Activated T-helper 2 cell treated with anti-CD3 and anti-CD28 coated beads, Interferon-gamma antibody, Interleukin-2, Interleukin-4, amounts not matched to agents 10 μg/mL and 5 μg/mL and 100 μg/mL, durations not matched to agents 14 hours and 24 hours and 36 hours (primary cell): Measurements from ENCODE around the gene SERINC2. TPM values are rescaled to one million over a fixed set of nuclear protein-coding genes. Genes with fewer than 3 reads are reported as not detected.
"Not testable (repeated sequence)": the region's sequence is repeated elsewhere in the genome, so short reads cannot be mapped to it uniquely, and the experiment has no call there.

Experiments used
- DNase-seq: peaks from one replicate; pipeline ENCODE4 v3.0.0; 2021; ENCODE audit warnings: low spot score
- H3K27ac Mint-ChIP-seq: one replicate; pipeline ENCODE4 v1.8.0; 2021; ENCODE audit warnings: mixed read lengths
- H3K27me3 Mint-ChIP-seq: one replicate; pipeline ENCODE4 v1.8.0; 2021; ENCODE audit warnings: low read depth, mixed read lengths
- H3K36me3 Mint-ChIP-seq: one replicate; pipeline ENCODE4 v1.8.0; 2021; ENCODE audit warnings: low read depth, mixed read lengths
- H3K4me1 Mint-ChIP-seq: one replicate; pipeline ENCODE4 v1.8.0; 2021; ENCODE audit warnings: low read depth, mixed read lengths
- H3K4me3 Mint-ChIP-seq: one replicate; pipeline ENCODE4 v1.8.0; 2021; ENCODE audit warnings: low read depth, mild to moderate bottlenecking, moderate library complexity, mixed read lengths
- H3K9me3 Mint-ChIP-seq: one replicate; pipeline ENCODE4 v1.8.0; 2021; ENCODE audit warnings: mixed read lengths
- intact Hi-C: fragments of 100-400 bp; cut with micrococcal nuclease; formaldehyde crosslinking; loops from one replicate; pipeline ENCODE4 v1.15.1; 2023
- total RNA-seq: library from RNA; stranded (reverse); gene quantifications from 2 replicates; pipeline ENCODE4 v1.2.3, GENCODE V29; 2022

SERINC2 gene
- total RNA-seq, 1 donor from 2014 or later: 0.27 TPM

DNA sequence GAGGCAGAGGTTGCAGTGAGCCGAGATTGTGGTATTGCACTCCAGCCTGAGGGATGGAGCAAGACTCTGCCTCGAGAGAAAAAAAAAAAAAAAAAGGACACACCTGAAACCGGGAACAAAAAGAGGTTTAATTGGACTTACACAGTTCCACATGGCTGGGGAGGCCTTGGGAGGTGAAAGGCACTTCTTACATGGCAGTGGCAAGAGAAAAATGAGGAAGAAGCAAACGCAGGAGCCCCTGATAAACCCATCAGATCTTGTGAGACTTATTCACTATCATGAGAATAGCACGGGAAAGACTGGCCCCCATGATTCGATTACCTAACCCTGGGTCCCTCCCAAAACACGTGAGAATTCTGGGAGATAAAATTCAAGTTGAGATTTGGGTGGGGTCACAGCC is 61.6 kb downstream of the SERINC2 start:
- H3K36me3 Mint-ChIP-seq, intact Hi-C loops, H3K27ac Mint-ChIP-seq, H3K9me3 Mint-ChIP-seq, H3K4me3 Mint-ChIP-seq, DNase-seq: not testable (repeated sequence)
- peaks cover 15% of the 10 kb centered on the region for H3K27me3 Mint-ChIP-seq
- H3K4me1 Mint-ChIP-seq: peaks cover 12% of the 10 kb centered on the region

DNA sequence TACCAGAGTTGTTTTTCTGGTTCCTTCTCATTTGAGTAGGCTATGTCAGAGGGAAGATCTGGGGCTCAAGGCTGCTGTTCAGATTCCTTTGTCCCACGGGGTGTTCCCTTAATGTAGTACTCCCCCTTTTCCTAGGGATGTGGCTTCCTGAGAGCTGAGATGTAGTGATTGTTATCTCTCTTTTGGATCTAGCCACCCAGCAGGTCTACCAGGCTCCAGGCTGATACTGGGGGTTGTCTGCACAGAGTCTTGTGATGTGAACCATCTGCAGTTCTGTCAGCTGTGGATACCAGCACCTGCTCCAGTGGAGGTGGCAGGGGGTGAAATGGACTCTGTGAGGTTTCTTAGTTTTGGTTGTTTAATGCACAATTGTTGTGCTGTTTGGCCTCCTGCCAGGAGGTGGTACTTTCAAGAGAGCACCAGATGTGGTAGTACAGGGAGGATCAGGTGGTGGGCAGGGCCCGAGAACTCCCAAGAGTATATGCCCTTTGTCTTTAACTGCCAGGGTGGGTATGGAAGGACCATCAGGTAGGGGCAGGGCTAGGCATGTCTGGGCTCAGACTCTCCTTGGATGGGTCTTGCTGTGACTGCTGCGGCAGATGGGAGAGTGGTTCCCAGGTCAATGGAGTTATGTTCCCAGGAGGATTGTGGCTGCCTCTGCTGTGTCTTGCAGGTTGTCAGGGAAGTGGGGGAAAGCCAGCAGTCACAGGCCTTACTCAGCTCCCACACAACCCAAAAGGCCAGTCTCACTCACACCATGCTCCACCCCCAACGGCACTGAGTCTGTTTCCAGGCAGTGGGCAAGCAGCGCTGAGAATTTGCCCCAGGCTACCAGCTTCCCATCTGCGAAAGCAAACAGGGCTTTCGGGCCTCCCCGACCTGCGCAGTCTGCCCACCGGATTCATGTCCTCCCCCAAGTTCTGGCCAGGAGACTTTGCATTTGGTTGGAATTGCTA is 64.2 kb downstream of the SERINC2 start:
- H3K4me1 Mint-ChIP-seq: peaks cover 4% of the 10 kb centered on the region

DNA sequence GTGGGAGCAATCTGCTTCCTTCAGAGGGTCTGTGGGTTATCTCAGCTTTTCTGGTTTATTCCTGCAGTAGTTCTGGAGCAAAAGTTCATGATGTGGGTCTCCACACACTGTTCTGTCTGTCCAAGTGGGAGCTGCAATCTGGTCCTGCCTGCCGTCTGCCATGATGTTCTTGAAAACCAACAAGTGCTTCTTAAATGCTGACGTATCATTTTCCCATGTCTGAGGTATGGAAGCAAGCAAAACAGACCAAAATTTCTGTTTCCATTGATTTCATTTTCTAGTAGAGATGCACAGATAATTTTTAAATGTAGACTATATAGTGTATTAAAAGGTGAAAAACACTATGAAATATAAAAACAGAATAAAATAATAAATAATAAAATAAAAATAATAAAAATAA is 65.2 kb downstream of the SERINC2 start:
- Mint-ChIP-seq H3K4me3 (no peak overlapping the region), H3K9me3 (no peaks in the 10 kb centered on the region), H3K4me1 (peaks cover 3% of the 10 kb centered on the region), H3K36me3 (no peaks in the 10 kb centered on the region), H3K27ac (no peak overlapping the region), H3K27me3 (peaks cover 14% of the 10 kb centered on the region)
- DNase-seq: no peak
- intact Hi-C loops: no loop called here

More for the DNA sequence above, 64.2 kb downstream of the SERINC2 start:
- no peaks in the 10 kb centered on the region for H3K9me3 Mint-ChIP-seq
- H3K4me3 Mint-ChIP-seq: no peak overlapping the region
- intact Hi-C loops: no loop called here
- peaks cover 14% of the 10 kb centered on the region for H3K27me3 Mint-ChIP-seq
- no peaks in the 10 kb centered on the region for H3K36me3 Mint-ChIP-seq
- DNase-seq: no peak
- no peak overlapping the region for H3K27ac Mint-ChIP-seq

DNA sequence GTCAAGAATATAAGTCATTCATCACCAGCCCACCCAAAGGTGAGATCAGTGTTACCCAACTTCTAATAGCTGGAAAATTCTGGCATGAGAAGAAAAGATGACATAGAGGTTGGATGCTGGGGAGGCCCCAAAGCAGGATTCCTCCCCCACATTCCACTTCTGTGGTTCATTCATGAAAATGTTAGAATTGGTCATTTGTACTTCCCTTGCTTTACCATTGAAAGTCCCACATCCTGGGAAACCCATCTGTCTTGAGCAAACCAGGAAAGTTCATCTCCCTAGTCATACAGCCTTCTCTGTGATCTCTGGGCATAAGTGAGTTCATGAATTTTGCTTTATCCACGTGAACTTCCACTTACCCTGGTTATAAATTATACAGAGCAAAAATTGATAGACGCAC is 66.8 kb downstream of the SERINC2 start:
- no peak for DNase-seq
- H3K9me3 Mint-ChIP-seq: no peaks in the 10 kb centered on the region
- no peak overlapping the region for H3K27ac Mint-ChIP-seq
- peaks cover 14% of the 10 kb centered on the region for H3K27me3 Mint-ChIP-seq
- intact Hi-C loops: no loop called here
- no peaks in the 10 kb centered on the region for H3K36me3 Mint-ChIP-seq
- H3K4me1 Mint-ChIP-seq: peaks cover 3% of the 10 kb centered on the region
- H3K4me3 Mint-ChIP-seq: no peak overlapping the region

- H3K27me3 Mint-ChIP-seq: peaks cover 14% of the 10 kb centered on the region
- H3K4me3 Mint-ChIP-seq, DNase-seq, intact Hi-C loops, H3K4me1 Mint-ChIP-seq, H3K9me3 Mint-ChIP-seq, H3K36me3 Mint-ChIP-seq, H3K27ac Mint-ChIP-seq: not testable (repeated sequence)
These were observed 67.4 kb downstream of the SERINC2 start for GRCh38 chr1:31480426-31480825.

DNA sequence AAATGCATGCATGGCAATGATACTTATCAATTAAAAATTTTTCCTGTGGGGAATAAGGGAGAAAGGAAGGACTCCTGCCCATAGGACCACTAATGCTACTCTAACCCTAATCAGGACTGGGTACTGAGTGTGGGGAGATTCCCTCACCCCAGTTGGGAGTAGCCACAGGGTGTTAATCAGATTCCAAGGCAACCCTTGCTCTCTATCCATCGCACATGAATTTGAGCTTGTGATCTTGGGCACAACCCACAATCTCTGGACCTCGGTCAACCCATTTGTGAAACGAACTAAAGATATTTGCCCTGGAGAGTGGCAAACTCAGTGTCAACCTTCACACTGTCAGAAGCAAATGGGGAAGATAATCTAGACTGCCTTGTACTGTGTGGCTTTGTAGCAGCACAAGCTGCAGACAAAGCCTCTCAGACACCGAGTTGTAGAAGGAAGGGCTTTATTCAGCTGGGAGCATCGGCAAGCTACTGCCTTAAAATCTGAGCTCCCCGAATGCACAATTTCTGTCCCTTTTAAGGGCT is 69.5 kb downstream of the SERINC2 start:
- Mint-ChIP-seq H3K4me3 (no peak overlapping the region), H3K36me3 (no peaks in the 10 kb centered on the region), H3K9me3 (no peaks in the 10 kb centered on the region), H3K27me3 (peaks cover 2% of the 10 kb centered on the region), H3K27ac (no peak overlapping the region), H3K4me1 (peaks cover 5% of the 10 kb centered on the region)
- intact Hi-C loops: no loop called here
- DNase-seq: no peak

DNA sequence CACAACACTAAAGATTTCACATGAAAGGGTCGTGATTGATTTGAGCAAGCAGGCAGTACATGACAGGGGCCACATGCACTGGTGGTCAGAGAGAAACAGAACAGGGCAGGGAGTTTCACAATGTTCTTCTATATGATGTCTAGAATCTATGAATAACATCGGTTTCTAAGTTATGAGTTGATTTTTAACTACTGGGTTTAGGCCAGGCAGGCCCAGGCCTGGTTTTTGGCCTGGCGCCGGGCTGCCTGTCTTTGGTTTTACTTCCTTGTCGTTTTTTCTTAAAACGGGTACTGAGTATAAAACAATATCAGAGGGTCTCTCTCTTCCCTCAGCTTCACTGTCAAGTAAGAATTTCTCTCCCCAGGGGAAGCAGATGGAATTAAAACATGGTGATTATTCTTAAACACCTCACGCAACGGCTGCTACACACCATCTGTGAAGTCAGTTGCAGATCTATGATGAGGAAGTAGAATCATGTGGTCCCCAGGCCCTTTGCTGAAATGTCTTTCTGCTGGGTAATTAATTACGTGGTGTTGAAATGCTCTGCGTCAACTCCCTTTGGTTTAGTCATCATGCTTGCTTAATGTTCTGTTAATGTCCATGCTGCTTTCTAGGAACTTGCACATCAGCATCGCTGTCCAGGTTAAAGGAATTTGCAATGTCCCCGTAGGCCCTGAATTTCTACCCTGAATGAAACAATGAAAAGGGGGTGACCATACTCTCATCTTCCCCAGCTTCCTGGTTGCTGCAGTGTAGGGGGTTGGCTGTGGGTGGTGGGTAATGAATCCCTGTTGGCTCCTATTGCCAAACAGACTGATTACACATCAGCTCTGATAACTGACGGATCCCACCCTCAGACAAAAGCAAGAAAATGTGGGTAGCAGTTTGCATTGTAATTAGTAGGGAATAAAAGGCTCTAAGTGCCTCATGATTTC is 70.3 kb downstream of the SERINC2 start:
- Mint-ChIP-seq H3K4me3 (no peak overlapping the region), H3K27ac (no peak overlapping the region), H3K27me3 (peaks cover 2% of the 10 kb centered on the region), H3K4me1 (peaks cover 10% of the 10 kb centered on the region), H3K36me3 (no peaks in the 10 kb centered on the region), H3K9me3 (no peaks in the 10 kb centered on the region)
- intact Hi-C loops: no loop called here
- no peak for DNase-seq

Other genes starting within 250 kb of the SERINC2 start
- gene NKAIN1, start 173.3 kb upstream of the SERINC2 start, total RNA-seq: 0.07 TPM in 1 of 2 replicates, not detected in the other
- gene SNRNP40, start 116.4 kb upstream of the SERINC2 start, total RNA-seq: 115 and 116 TPM in 2 replicates
- gene ZCCHC17, start 116.2 kb upstream of the SERINC2 start, total RNA-seq: 26.2 and 27.2 TPM in 2 replicates
- not detected in 2 replicates for gene FABP3, start 40.1 kb upstream of the SERINC2 start, total RNA-seq
- gene TINAGL1, start 163.3 kb downstream of the SERINC2 start, total RNA-seq: not detected in 2 replicates
- gene HCRTR1, start 204.5 kb downstream of the SERINC2 start, total RNA-seq: not detected in 2 replicates
- 56.5 and 61.5 TPM in 2 replicates for gene PEF1, start 231.7 kb downstream of the SERINC2 start, total RNA-seq